22Rv1 (cell line): Measurements from ENCODE around the gene BEND7.

Experiments used
- ZFX ChIP-seq: fragments of 450-650 bp; IDR thresholded peaks from 2 replicates; pipeline ENCODE4 v1.6.1; 2017; ENCODE audit warnings: antibody characterized with exemption, borderline replicate concordance
- TF ChIP-seq, protein P1 (sequence below): fragments of 450-650 bp; IDR thresholded peaks from 2 replicates; pipeline ENCODE4 v1.5.1; 2017; ENCODE audit warnings: mild to moderate bottlenecking

DNA sequence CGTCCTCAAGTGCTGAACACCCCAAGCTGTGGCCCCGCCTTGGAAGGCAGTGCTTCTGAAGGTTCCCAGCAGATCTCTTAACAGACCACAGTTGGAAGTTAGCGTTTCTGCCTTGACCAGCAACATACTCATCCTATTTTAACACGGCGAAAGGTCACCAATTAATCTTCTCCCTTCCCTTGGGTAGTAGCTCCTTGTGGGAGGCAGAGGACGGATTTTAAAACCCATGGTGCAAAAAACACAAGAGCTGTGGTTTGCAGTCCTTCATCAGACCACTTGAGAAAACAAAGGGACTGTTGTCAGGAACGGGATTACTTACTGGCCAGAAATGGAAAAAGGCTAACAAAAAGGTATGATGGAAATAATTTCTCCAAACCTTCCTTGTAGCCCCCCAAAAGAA lies 87.3 kb downstream of the BEND7 start:
- TF ChIP-seq, protein P1, sequence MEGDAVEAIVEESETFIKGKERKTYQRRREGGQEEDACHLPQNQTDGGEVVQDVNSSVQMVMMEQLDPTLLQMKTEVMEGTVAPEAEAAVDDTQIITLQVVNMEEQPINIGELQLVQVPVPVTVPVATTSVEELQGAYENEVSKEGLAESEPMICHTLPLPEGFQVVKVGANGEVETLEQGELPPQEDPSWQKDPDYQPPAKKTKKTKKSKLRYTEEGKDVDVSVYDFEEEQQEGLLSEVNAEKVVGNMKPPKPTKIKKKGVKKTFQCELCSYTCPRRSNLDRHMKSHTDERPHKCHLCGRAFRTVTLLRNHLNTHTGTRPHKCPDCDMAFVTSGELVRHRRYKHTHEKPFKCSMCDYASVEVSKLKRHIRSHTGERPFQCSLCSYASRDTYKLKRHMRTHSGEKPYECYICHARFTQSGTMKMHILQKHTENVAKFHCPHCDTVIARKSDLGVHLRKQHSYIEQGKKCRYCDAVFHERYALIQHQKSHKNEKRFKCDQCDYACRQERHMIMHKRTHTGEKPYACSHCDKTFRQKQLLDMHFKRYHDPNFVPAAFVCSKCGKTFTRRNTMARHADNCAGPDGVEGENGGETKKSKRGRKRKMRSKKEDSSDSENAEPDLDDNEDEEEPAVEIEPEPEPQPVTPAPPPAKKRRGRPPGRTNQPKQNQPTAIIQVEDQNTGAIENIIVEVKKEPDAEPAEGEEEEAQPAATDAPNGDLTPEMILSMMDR = no peak
- TF ChIP-seq ZFX = no peak
